Brain microvascular endothelial cell (primary cell): ENCODE data around the gene CDKN2C.

ENCODE experiments used
- DNase-seq: peaks from one replicate; pipeline ENCODE4 v3.0.0-alpha.2; 2020
- H3K27ac ChIP-seq: fragments of 250-450 bp; sonication (Bioruptor Pico); 2 replicates; pipeline ENCODE4 v1.5.1; 2020; ENCODE audit warnings: mild to moderate bottlenecking, moderate library complexity
- H3K27me3 ChIP-seq: fragments of 250-450 bp; sonication (Bioruptor Pico); replicated peaks from 2 replicates; pipeline ENCODE4 v1.5.1; 2020; ENCODE audit warnings: mild to moderate bottlenecking
- H3K36me3 ChIP-seq: fragments of 250-450 bp; sonication (Bioruptor Pico); replicated peaks from 2 replicates; pipeline ENCODE4 v1.5.1; 2020; ENCODE audit warnings: mild to moderate bottlenecking
- H3K4me3 ChIP-seq: 2 replicates; pipeline ENCODE4 v1.5.1; 2011; ENCODE audit warnings: low read depth, mild to moderate bottlenecking, control low read depth, low read length, moderate library complexity
- CTCF ChIP-seq: IDR thresholded peaks from 2 replicates; pipeline ENCODE4 v1.5.1; 2011; ENCODE audit warnings: low read depth, mild to moderate bottlenecking, moderate library complexity, low read length, control low read depth, inconsistent platforms; ENCODE audit errors: missing control alignments
- in situ Hi-C: cut with HindIII; loops from 2 replicates; pipeline ENCODE4 v1.10.0; 2017; ENCODE audit warnings: low sequenced_read_pairs, low pct_ligation_motif_present

The CDKN2C gene

GRCh38 chr1:50976111-50976889, 6.3 kb downstream of the CDKN2C start:
- Histone ChIP-seq H3K27me3 (no peaks in the 10 kb centered on the region), H3K36me3 (no peaks in the 10 kb centered on the region), H3K27ac (no peak overlapping the region), H3K4me3 (peak overlapping the region; percentile 82)
- in situ Hi-C loops = no loop called here
- DNase-seq = no peak
- no peak for TF ChIP-seq CTCF

GRCh38 chr1:50976890-50977574, 7.0 kb downstream of the CDKN2C start:
- DNase-seq = no peak
- H3K27ac ChIP-seq = peak overlapping the region; percentile 20
- in situ Hi-C loops = no loop called here
- H3K27me3 ChIP-seq = no peaks in the 10 kb centered on the region
- TF ChIP-seq CTCF = no peak
- H3K4me3 ChIP-seq = peak overlapping the region; percentile 82
- H3K36me3 ChIP-seq = no peaks in the 10 kb centered on the region

GRCh38 chr1:50977575-50978143, 7.6 kb downstream of the CDKN2C start:
- in situ Hi-C loops = no loop called here
- TF ChIP-seq CTCF = no peak
- H3K36me3 ChIP-seq = no peaks in the 10 kb centered on the region
- DNase-seq = no peak
- H3K27me3 ChIP-seq = no peaks in the 10 kb centered on the region
- peak overlapping the region; percentile 82 for H3K4me3 ChIP-seq
- peak overlapping the region; percentile 20 for H3K27ac ChIP-seq

GRCh38 chr1:50978144-50978851, 8.3 kb downstream of the CDKN2C start:
- in situ Hi-C loops = no loop called here
- DNase-seq = no peak
- no peaks in the 10 kb centered on the region for H3K36me3 ChIP-seq
- no peak overlapping the region for H3K27ac ChIP-seq
- H3K27me3 ChIP-seq = no peaks in the 10 kb centered on the region
- peak overlapping the region; percentile 82 for H3K4me3 ChIP-seq
- no peak for TF ChIP-seq CTCF

GRCh38 chr1:50978852-50979781, 9.1 kb downstream of the CDKN2C start:
- no peak for TF ChIP-seq CTCF
- no peaks in the 10 kb centered on the region for H3K27me3 ChIP-seq
- no peak for DNase-seq
- no peak overlapping the region for H3K27ac ChIP-seq
- H3K4me3 ChIP-seq = peak overlapping the region; percentile 82
- H3K36me3 ChIP-seq = no peaks in the 10 kb centered on the region
- in situ Hi-C loops = no loop called here
